ENCODE measurements around the gene GTPBP3. TPM values are rescaled to one million over a fixed set of nuclear protein-coding genes. Genes with fewer than 3 reads are reported as not detected.

GTPBP3 gene
- polyA plus RNA-seq, 1 donor (not counting 4 experiments of a cell fraction or from before 2014, with no cell fraction given), result 7.2 TPM

DNA sequence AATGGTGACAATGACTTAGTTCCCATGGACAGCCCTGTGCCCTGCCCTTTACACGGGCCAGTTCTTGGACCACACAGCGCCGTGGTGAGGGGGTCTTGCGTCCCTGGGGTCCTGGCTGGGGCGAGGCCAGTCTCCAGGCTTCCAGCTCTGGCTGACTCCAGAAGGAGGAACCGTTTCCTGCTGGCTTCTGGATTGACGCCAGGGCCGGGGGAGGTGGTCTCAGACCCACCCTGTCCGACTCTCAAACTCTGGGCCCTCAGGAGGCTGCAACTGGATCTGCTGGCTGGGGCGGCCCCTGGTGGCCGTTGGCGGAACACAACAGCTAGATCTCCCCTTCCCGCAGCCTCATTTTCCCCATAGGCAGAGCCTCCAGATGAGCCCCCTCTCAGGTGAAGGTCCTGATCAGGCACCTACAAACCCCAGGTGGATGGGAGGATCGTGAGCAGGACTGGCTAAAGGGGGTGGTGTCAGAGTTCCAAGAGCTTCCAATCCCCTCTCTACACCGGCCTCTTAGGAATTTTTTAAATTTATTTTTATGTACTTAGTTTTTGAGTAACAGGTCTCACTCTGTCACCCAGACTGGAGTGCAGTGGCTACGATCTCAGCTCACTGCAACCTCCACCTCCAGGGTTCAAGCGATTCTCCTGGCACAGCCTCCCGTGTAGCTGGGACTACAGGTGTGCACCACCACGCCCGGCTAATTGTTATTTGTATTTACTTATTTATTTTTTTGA lies 48.7 kb downstream of the GTPBP3 start:
- no peak overlapping the region for H3K4me2 ChIP-seq (ENCODE audit: control insufficient read depth, extremely low read depth, insufficient read depth, low read depth, low read length)
- H3K79me2 ChIP-seq (ENCODE audit: control insufficient read depth, insufficient read depth, low read length), result no peaks in the 10 kb centered on the region
- H3K27me3 ChIP-seq (ENCODE audit: control insufficient read depth, extremely low read depth, insufficient read depth, low read length), result peaks cover 4% of the 10 kb centered on the region
- H3K36me3 ChIP-seq (ENCODE audit: control insufficient read depth in 2 of 2, extremely low read depth in 1 of 2, insufficient read depth in 2 of 2, low read length in 2 of 2), result no peaks in the 10 kb centered on the region
- peaks cover 3% of the 10 kb centered on the region for H3K4me1 ChIP-seq (ENCODE audit: control insufficient read depth, extremely low read depth, insufficient read depth, low read length)
- no peak for TF ChIP-seq EZH2 (IDR thresholded peaks at IDR 0.05; ENCODE audit: low read length)
- TF ChIP-seq, protein P1, sequence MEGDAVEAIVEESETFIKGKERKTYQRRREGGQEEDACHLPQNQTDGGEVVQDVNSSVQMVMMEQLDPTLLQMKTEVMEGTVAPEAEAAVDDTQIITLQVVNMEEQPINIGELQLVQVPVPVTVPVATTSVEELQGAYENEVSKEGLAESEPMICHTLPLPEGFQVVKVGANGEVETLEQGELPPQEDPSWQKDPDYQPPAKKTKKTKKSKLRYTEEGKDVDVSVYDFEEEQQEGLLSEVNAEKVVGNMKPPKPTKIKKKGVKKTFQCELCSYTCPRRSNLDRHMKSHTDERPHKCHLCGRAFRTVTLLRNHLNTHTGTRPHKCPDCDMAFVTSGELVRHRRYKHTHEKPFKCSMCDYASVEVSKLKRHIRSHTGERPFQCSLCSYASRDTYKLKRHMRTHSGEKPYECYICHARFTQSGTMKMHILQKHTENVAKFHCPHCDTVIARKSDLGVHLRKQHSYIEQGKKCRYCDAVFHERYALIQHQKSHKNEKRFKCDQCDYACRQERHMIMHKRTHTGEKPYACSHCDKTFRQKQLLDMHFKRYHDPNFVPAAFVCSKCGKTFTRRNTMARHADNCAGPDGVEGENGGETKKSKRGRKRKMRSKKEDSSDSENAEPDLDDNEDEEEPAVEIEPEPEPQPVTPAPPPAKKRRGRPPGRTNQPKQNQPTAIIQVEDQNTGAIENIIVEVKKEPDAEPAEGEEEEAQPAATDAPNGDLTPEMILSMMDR (optimal IDR thresholded peaks at IDR 0.05 in 1 of 3, IDR thresholded peaks at IDR 0.05 in 1 of 3, conservative IDR thresholded peaks at IDR 0.05 in 1 of 3; ENCODE audit: extremely low read depth in 1 of 3, insufficient read depth in 2 of 3, low read length in 3 of 3), result peak; percentile 87 to 98 (median 90)
- no peak for DNase-seq (ENCODE audit: low read depth, low spot score)
- no peak for FAIRE-seq
- H3K4me3 ChIP-seq (ENCODE audit: control insufficient read depth in 2 of 3, extremely low read depth in 1 of 3, insufficient read depth in 2 of 3, low read depth in 1 of 3, low read length in 3 of 3), result no peak overlapping the region
- no peak overlapping the region for H3K27ac ChIP-seq (ENCODE audit: control insufficient read depth, insufficient read depth, low read length)
- H2AFZ ChIP-seq (ENCODE audit: control insufficient read depth, low read length), result no peak overlapping the region
- dilution Hi-C loops (cut with MboI; ENCODE audit: extremely low pct_ligation_motif_present, low sequenced_read_pairs), result no loop called here
- H3K9me1 ChIP-seq (ENCODE audit: control insufficient read depth, extremely low read depth, insufficient read depth, low read length), result no peaks in the 10 kb centered on the region
- H3K9me3 ChIP-seq (ENCODE audit: control insufficient read depth, low read depth, low read length), result no peaks in the 10 kb centered on the region
- no peak overlapping the region for H3K9ac ChIP-seq (ENCODE audit: control insufficient read depth, extremely low read depth, insufficient read depth, low read length)
- H4K20me1 ChIP-seq (ENCODE audit: control insufficient read depth, extremely low read depth, insufficient read depth, low read length), result no peaks in the 10 kb centered on the region

DNA sequence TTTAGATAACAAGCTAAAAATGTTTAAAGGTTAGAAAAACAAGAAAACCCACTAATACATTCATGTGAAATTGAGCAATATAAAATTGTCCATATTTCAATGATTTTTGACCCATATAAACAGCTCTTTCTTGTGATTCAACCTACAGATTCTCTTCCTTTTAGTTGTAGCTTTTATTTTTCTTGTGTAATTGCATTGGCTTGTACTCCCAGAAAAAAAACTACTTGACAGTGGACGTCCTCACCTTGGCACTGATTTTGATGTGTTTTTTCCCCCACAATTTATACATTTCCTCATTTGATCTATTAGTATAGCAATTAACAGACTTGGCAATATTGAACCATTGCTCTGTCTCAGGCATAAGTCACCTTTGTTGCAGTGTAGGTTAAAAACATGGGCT lies 51.9 kb downstream of the GTPBP3 start:
- Histone ChIP-seq H3K9me1 (ENCODE audit: control insufficient read depth, extremely low read depth, insufficient read depth, low read length) (no peaks in the 10 kb centered on the region), H3K79me2 (ENCODE audit: control insufficient read depth, insufficient read depth, low read length) (no peaks in the 10 kb centered on the region), H3K4me1 (ENCODE audit: control insufficient read depth, extremely low read depth, insufficient read depth, low read length) (peaks cover 9% of the 10 kb centered on the region), H2AFZ (ENCODE audit: control insufficient read depth, low read length) (no peak overlapping the region), H4K20me1 (ENCODE audit: control insufficient read depth, extremely low read depth, insufficient read depth, low read length) (no peaks in the 10 kb centered on the region), H3K9me3 (ENCODE audit: control insufficient read depth, low read depth, low read length) (no peaks in the 10 kb centered on the region), H3K4me3 (ENCODE audit: control insufficient read depth in 2 of 3, extremely low read depth in 1 of 3, insufficient read depth in 2 of 3, low read depth in 1 of 3, low read length in 3 of 3) (no peak overlapping the region), H3K27ac (ENCODE audit: control insufficient read depth, insufficient read depth, low read length) (no peak overlapping the region), H3K9ac (ENCODE audit: control insufficient read depth, extremely low read depth, insufficient read depth, low read length) (no peak overlapping the region), H3K27me3 (ENCODE audit: control insufficient read depth, extremely low read depth, insufficient read depth, low read length) (peaks cover 9% of the 10 kb centered on the region), H3K36me3 (ENCODE audit: control insufficient read depth in 2 of 2, extremely low read depth in 1 of 2, insufficient read depth in 2 of 2, low read length in 2 of 2) (no peaks in the 10 kb centered on the region), H3K4me2 (ENCODE audit: control insufficient read depth, extremely low read depth, insufficient read depth, low read depth, low read length) (no peak overlapping the region)
- no peak for FAIRE-seq
- dilution Hi-C loops (cut with MboI; ENCODE audit: extremely low pct_ligation_motif_present, low sequenced_read_pairs), result no loop called here
- TF ChIP-seq, protein P1 (optimal IDR thresholded peaks at IDR 0.05 in 1 of 3, IDR thresholded peaks at IDR 0.05 in 1 of 3, conservative IDR thresholded peaks at IDR 0.05 in 1 of 3; ENCODE audit: extremely low read depth in 1 of 3, insufficient read depth in 2 of 3, low read length in 3 of 3), result no peak
- TF ChIP-seq EZH2 (IDR thresholded peaks at IDR 0.05; ENCODE audit: low read length), result no peak
- no peak for DNase-seq (ENCODE audit: low read depth, low spot score)
